Activated naive CD8-positive, alpha-beta T cell (primary cell): ENCODE results near the gene MRPS24.

Source experiments
- H3K27ac Mint-ChIP-seq: one replicate; pipeline ENCODE4 v1.8.0; 2021; ENCODE audit warnings: mixed read lengths
- H3K27me3 Mint-ChIP-seq: one replicate; pipeline ENCODE4 v1.8.0; 2021; ENCODE audit warnings: mixed read lengths
- H3K36me3 Mint-ChIP-seq: one replicate; pipeline ENCODE4 v1.8.0; 2021; ENCODE audit warnings: mixed read lengths
- H3K4me1 Mint-ChIP-seq: one replicate; pipeline ENCODE4 v1.8.0; 2021; ENCODE audit warnings: low read depth, mixed read lengths
- H3K4me3 Mint-ChIP-seq: one replicate; pipeline ENCODE4 v1.8.0; 2021; ENCODE audit warnings: mild to moderate bottlenecking, mixed read lengths
- H3K9me3 Mint-ChIP-seq: one replicate; pipeline ENCODE4 v1.8.0; 2021; ENCODE audit warnings: low read depth, mixed read lengths

The MRPS24 gene

GRCh38 chr7:43888993-43889945, 20.0 kb upstream of the MRPS24 start:
- H3K4me1 Mint-ChIP-seq, result peaks cover 41% of the 10 kb centered on the region
- H3K9me3 Mint-ChIP-seq, result no peaks in the 10 kb centered on the region
- no peak overlapping the region for H3K27ac Mint-ChIP-seq
- H3K36me3 Mint-ChIP-seq, result peaks cover 3% of the 10 kb centered on the region
- peak overlapping the region; percentile 18 for H3K4me3 Mint-ChIP-seq
- no peaks in the 10 kb centered on the region for H3K27me3 Mint-ChIP-seq

- H3K27me3 Mint-ChIP-seq, result no peaks in the 10 kb centered on the region
- H3K4me3 Mint-ChIP-seq, result no peak overlapping the region
- no peaks in the 10 kb centered on the region for H3K9me3 Mint-ChIP-seq
- peaks cover 12% of the 10 kb centered on the region for H3K4me1 Mint-ChIP-seq
- H3K36me3 Mint-ChIP-seq, result peaks cover 16% of the 10 kb centered on the region
- H3K27ac Mint-ChIP-seq, result no peak overlapping the region
Observed at GRCh38 chr7:43884617-43885016, 15.3 kb upstream of the MRPS24 start.

GRCh38 chr7:43884209-43884608, 14.9 kb upstream of the MRPS24 start:
- Mint-ChIP-seq H3K36me3 (peaks cover 16% of the 10 kb centered on the region), H3K27me3 (no peaks in the 10 kb centered on the region), H3K9me3 (no peaks in the 10 kb centered on the region), H3K27ac (no peak overlapping the region), H3K4me1 (peaks cover 8% of the 10 kb centered on the region), H3K4me3 (no peak overlapping the region)

GRCh38 chr7:43880596-43880995, 11.3 kb upstream of the MRPS24 start:
- H3K27ac Mint-ChIP-seq, result peak overlapping the region; percentile 17
- H3K27me3 Mint-ChIP-seq, result no peaks in the 10 kb centered on the region
- H3K9me3 Mint-ChIP-seq, result no peaks in the 10 kb centered on the region
- no peak overlapping the region for H3K4me3 Mint-ChIP-seq
- H3K36me3 Mint-ChIP-seq, result peaks cover 21% of the 10 kb centered on the region
- no peaks in the 10 kb centered on the region for H3K4me1 Mint-ChIP-seq

GRCh38 chr7:43879477-43879876, 10.2 kb upstream of the MRPS24 start:
- Mint-ChIP-seq H3K4me1 (no peaks in the 10 kb centered on the region), H3K9me3 (no peaks in the 10 kb centered on the region), H3K36me3 (peaks cover 21% of the 10 kb centered on the region), H3K4me3 (no peak overlapping the region), H3K27ac (no peak overlapping the region), H3K27me3 (no peaks in the 10 kb centered on the region)

GRCh38 chr7:43878867-43879266, 9.6 kb upstream of the MRPS24 start:
- H3K27me3 Mint-ChIP-seq, result no peaks in the 10 kb centered on the region
- no peak overlapping the region for H3K4me3 Mint-ChIP-seq
- no peaks in the 10 kb centered on the region for H3K9me3 Mint-ChIP-seq
- no peak overlapping the region for H3K27ac Mint-ChIP-seq
- H3K36me3 Mint-ChIP-seq, result peaks cover 19% of the 10 kb centered on the region
- no peaks in the 10 kb centered on the region for H3K4me1 Mint-ChIP-seq

GRCh38 chr7:43877968-43878864, 8.9 kb upstream of the MRPS24 start:
- Mint-ChIP-seq H3K27me3 (no peaks in the 10 kb centered on the region), H3K9me3 (no peaks in the 10 kb centered on the region), H3K36me3 (peaks cover 15% of the 10 kb centered on the region), H3K27ac (no peak overlapping the region), H3K4me3 (no peak overlapping the region), H3K4me1 (no peaks in the 10 kb centered on the region)

GRCh38 chr7:43876976-43877745, 7.8 kb upstream of the MRPS24 start:
- Mint-ChIP-seq H3K27ac (no peak overlapping the region), H3K36me3 (peaks cover 15% of the 10 kb centered on the region), H3K4me3 (no peak overlapping the region)

GRCh38 chr7:43876241-43876640, 6.9 kb upstream of the MRPS24 start:
- no peak overlapping the region for H3K27ac Mint-ChIP-seq
- H3K9me3 Mint-ChIP-seq, result no peaks in the 10 kb centered on the region
- H3K4me3 Mint-ChIP-seq, result no peak overlapping the region
- H3K36me3 Mint-ChIP-seq, result peaks cover 10% of the 10 kb centered on the region
- no peaks in the 10 kb centered on the region for H3K27me3 Mint-ChIP-seq
- H3K4me1 Mint-ChIP-seq, result no peaks in the 10 kb centered on the region

More at GRCh38 chr7:43876976-43877745, 7.8 kb upstream of the MRPS24 start:
- H3K9me3 Mint-ChIP-seq, result no peaks in the 10 kb centered on the region
- no peaks in the 10 kb centered on the region for H3K27me3 Mint-ChIP-seq
- H3K4me1 Mint-ChIP-seq, result no peaks in the 10 kb centered on the region

GRCh38 chr7:43873300-43873699, 4.0 kb upstream of the MRPS24 start:
- H3K27me3 Mint-ChIP-seq, result no peaks in the 10 kb centered on the region
- no peak overlapping the region for H3K4me3 Mint-ChIP-seq
- peaks cover 8% of the 10 kb centered on the region for H3K36me3 Mint-ChIP-seq
- no peaks in the 10 kb centered on the region for H3K9me3 Mint-ChIP-seq
- H3K4me1 Mint-ChIP-seq, result peaks cover 16% of the 10 kb centered on the region
- no peak overlapping the region for H3K27ac Mint-ChIP-seq

GRCh38 chr7:43872406-43873110, 3.2 kb upstream of the MRPS24 start:
- H3K4me3 Mint-ChIP-seq, result no peak overlapping the region
- peaks cover 21% of the 10 kb centered on the region for H3K4me1 Mint-ChIP-seq
- H3K9me3 Mint-ChIP-seq, result no peaks in the 10 kb centered on the region
- H3K27me3 Mint-ChIP-seq, result no peaks in the 10 kb centered on the region
- H3K36me3 Mint-ChIP-seq, result peaks cover 8% of the 10 kb centered on the region
- no peak overlapping the region for H3K27ac Mint-ChIP-seq

- Mint-ChIP-seq H3K4me1 (peaks cover 22% of the 10 kb centered on the region), H3K36me3 (peaks cover 7% of the 10 kb centered on the region), H3K4me3 (peak overlapping the region; percentile 51), H3K9me3 (no peaks in the 10 kb centered on the region), H3K27me3 (no peaks in the 10 kb centered on the region), H3K27ac (no peak overlapping the region)
Observed at GRCh38 chr7:43871064-43871463, 1.7 kb upstream of the MRPS24 start.

GRCh38 chr7:43870316-43870715, 999 bp upstream of the MRPS24 start:
- no peaks in the 10 kb centered on the region for H3K27me3 Mint-ChIP-seq
- peaks cover 7% of the 10 kb centered on the region for H3K36me3 Mint-ChIP-seq
- no peaks in the 10 kb centered on the region for H3K9me3 Mint-ChIP-seq
- H3K27ac Mint-ChIP-seq, result peak overlapping the region; percentile 94
- peak overlapping the region; percentile 95 for H3K4me3 Mint-ChIP-seq
- peaks cover 22% of the 10 kb centered on the region for H3K4me1 Mint-ChIP-seq

- Mint-ChIP-seq H3K27me3 (no peaks in the 10 kb centered on the region), H3K9me3 (no peaks in the 10 kb centered on the region), H3K4me3 (peak overlapping the region; percentile 95), H3K27ac (peak overlapping the region; percentile 94), H3K4me1 (peaks cover 22% of the 10 kb centered on the region), H3K36me3 (peaks cover 11% of the 10 kb centered on the region)
Observed at GRCh38 chr7:43869867-43870240, 537 bp upstream of the MRPS24 start.
